ENCODE results near the gene STK16. TPM values are rescaled to one million over a fixed set of nuclear protein-coding genes. Genes with fewer than 3 reads are reported as not detected.

Gene STK16
- total and polyA plus RNA-seq, 2 of the 13 experiments (the other 11 are each of a cell fraction or from before 2014, with no cell fraction given) = 28.0 to 50.9 TPM

GRCh38 chr2:219245148-219245898 is at the start of gene STK16, which contains the start of gene GLB1L (continued):
- TF ChIP-seq HINFP (CRISPR knock-in tag; IDR thresholded peaks at IDR 0.05; ENCODE audit: low read depth) = peak; percentile 92
- TF ChIP-seq ZNF740 (CRISPR knock-in tag; IDR thresholded peaks at IDR 0.05) = peak; percentile 81
- peak; percentile 94 for TF ChIP-seq TGIF2 (CRISPR knock-in tag; IDR thresholded peaks at IDR 0.05)
- peak; percentile 99 for TF ChIP-seq ZNF501 (CRISPR knock-in tag; IDR thresholded peaks at IDR 0.05)
- no peak for TF ChIP-seq THYN1 (CRISPR knock-in tag; IDR thresholded peaks at IDR 0.05; ENCODE audit: borderline replicate concordance, low read depth)
- no peak for TF ChIP-seq RNF219 (CRISPR knock-in tag; IDR thresholded peaks at IDR 0.05)
- no peak for TF ChIP-seq MYPOP (CRISPR knock-in tag; IDR thresholded peaks at IDR 0.05)
- TF ChIP-seq FOXP4 (CRISPR knock-in tag; IDR thresholded peaks at IDR 0.05) = peak; percentile 64; the same call in 1 of the 2 replicates
- TF ChIP-seq, protein P1, sequence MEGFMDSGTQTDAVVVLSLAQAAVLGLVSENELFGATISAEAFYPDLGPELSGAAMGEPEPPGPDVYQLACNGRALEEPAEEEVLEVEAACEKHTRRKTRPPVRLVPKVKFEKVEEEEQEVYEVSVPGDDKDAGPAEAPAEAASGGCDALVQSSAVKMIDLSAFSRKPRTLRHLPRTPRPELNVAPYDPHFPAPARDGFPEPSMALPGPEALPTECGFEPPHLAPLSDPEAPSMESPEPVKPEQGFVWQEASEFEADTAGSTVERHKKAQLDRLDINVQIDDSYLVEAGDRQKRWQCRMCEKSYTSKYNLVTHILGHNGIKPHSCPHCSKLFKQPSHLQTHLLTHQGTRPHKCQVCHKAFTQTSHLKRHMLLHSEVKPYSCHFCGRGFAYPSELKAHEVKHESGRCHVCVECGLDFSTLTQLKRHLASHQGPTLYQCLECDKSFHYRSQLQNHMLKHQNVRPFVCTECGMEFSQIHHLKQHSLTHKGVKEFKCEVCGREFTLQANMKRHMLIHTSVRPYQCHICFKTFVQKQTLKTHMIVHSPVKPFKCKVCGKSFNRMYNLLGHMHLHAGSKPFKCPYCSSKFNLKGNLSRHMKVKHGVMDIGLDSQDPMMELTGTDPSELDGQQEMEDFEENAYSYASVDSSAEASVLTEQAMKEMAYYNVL (CRISPR knock-in tag; IDR thresholded peaks at IDR 0.05; ENCODE audit: borderline replicate concordance) = peak; percentile 64; the same call in 1 of the 2 replicates
- TF ChIP-seq ZNF879 (CRISPR knock-in tag; IDR thresholded peaks at IDR 0.05) = no peak
- TF ChIP-seq NR2C2 (CRISPR knock-in tag; IDR thresholded peaks at IDR 0.05; ENCODE audit: borderline replicate concordance) = peak; percentile 83
- no peak for TF ChIP-seq ZNF101 (CRISPR knock-in tag; IDR thresholded peaks at IDR 0.05; ENCODE audit: borderline replicate concordance, low read depth)
- no peak for TF ChIP-seq RAD51 (IDR thresholded peaks at IDR 0.05; ENCODE audit: borderline replicate concordance)
- TF ChIP-seq RXRB (CRISPR knock-in tag; IDR thresholded peaks at IDR 0.05; ENCODE audit: borderline replicate concordance) = peak; percentile 86
- no peak for TF ChIP-seq GPBP1L1 (CRISPR knock-in tag; IDR thresholded peaks at IDR 0.05)
- TF ChIP-seq, protein P2, sequence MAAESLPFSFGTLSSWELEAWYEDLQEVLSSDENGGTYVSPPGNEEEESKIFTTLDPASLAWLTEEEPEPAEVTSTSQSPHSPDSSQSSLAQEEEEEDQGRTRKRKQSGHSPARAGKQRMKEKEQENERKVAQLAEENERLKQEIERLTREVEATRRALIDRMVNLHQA (CRISPR knock-in tag; IDR thresholded peaks at IDR 0.05) = no peak
- TF ChIP-seq RNF2 (conservative IDR thresholded peaks at IDR 0.05; ENCODE audit: low read depth) = no peak; the same call in 1 of the 2 replicates
